ENCODE data around the gene PHF12. TPM values are rescaled to one million over a fixed set of nuclear protein-coding genes. Genes with fewer than 3 reads are reported as not detected.
A peak's percentile ranks its signal among the peaks of the same experiment; 100 is the strongest.

The PHF12 gene
- total and polyA plus RNA-seq, 2 of the 8 experiments (the other 6 are each of a cell fraction or from before 2014, with no cell fraction given): 38.8 to 65.7 TPM

- TF ChIP-seq KDM1A (IDR thresholded peaks at IDR 0.05; ENCODE audit: borderline replicate concordance, low read length) (peak; percentile 99), ATF2 (IDR thresholded peaks at IDR 0.05; ENCODE audit: low read length) (0 out of 2 replicates have a peak, but pooled peaks have one; percentile 42), TCF12 (IDR thresholded peaks at IDR 0.05; ENCODE audit: low read depth, low read length) (peak; percentile 72; the same call in 1 of the 2 replicates)
Measured at GRCh38 chr17:28902819-28903545, 48.3 kb downstream of the PHF12 start, which contains the start of gene DHRS13 (continued).
